SK-N-SH (cell line): ENCODE data around the gene ZSCAN20. TPM values are rescaled to one million over a fixed set of nuclear protein-coding genes. Genes with fewer than 3 reads are reported as not detected.

Source experiments
- CTCF ChIA-PET: fragments of 300-600, 350-600 bp; formaldehyde crosslinking; extraction: SDS; loops from one replicate; lab custom pipeline; 2021; lab: Yijun Ruan, JAX
- POLR2A ChIA-PET: fragments of 350-600 bp; sonication (Branson Sonifier 250); formaldehyde crosslinking; extraction: SDS; loops from one replicate; lab custom pipeline; 2020; ENCODE audit warnings: antibody characterized with exemption, inconsistent platforms; lab: Yijun Ruan, JAX
- DNase-seq: peaks from one replicate; pipeline ENCODE4 v3.0.0; 2012
- H2AFZ ChIP-seq: fragments of 200-600 bp; sonication (generic); 2 replicates; pipeline ENCODE4 v1.8.1; 2016; ENCODE audit warnings: antibody characterized with exemption, mild to moderate bottlenecking, low read depth
- H3F3A ChIP-seq: fragments of 200-600 bp; sonication (generic); replicated peaks from 2 replicates; pipeline ENCODE3; 2016; ENCODE audit warnings: antibody characterized with exemption, mild to moderate bottlenecking; ENCODE audit not compliant: insufficient read depth
- H3K27ac ChIP-seq, 2 experiments: fragments of 200-500 bp in 1 of 2; fragments of 200-600 bp in 1 of 2; sonication (Bioruptor generic) in 1 of 2; sonication (generic), shearing (Covaris generic) in 1 of 2; 2 replicates each; pipeline versions ENCODE4 v1.5.1 to v1.6.1; 2014 to 2016; ENCODE audit warnings: low read depth in 2 of 2, inconsistent platforms in 1 of 2, low read length in 1 of 2, mild to moderate bottlenecking in 1 of 2, mixed read lengths in 1 of 2
- H3K27me3 ChIP-seq: fragments of 200-600 bp; sonication (generic), shearing (Covaris generic); 2 replicates; pipeline ENCODE4 v1.6.1; 2016; ENCODE audit warnings: mixed run types; ENCODE audit not compliant: insufficient read depth
- H3K36me3 ChIP-seq, 2 experiments: fragments of 200-500 bp in 1 of 2; fragments of 200-600 bp in 1 of 2; sonication (Bioruptor generic) in 1 of 2; sonication (generic) in 1 of 2; replicated peaks in 1 of 2; 2 replicates each; pipeline versions ENCODE3 to v1.5.1; 2014 to 2016; ENCODE audit warnings: low read length in 1 of 2, mild to moderate bottlenecking in 1 of 2; ENCODE audit not compliant: insufficient read depth in 2 of 2, control insufficient read depth in 1 of 2
- H3K4me1 ChIP-seq, 2 experiments: fragments of 200-500 bp in 1 of 2; fragments of 200-600 bp in 1 of 2; sonication (Bioruptor generic) in 1 of 2; sonication (generic), shearing (Covaris generic) in 1 of 2; 2 replicates each; pipeline versions ENCODE4 v1.5.1 to v1.6.1; 2014 to 2016; ENCODE audit warnings: low read depth in 1 of 2, low read length in 1 of 2, mixed run types in 1 of 2; ENCODE audit not compliant: insufficient read depth in 2 of 2, control insufficient read depth in 1 of 2
- H3K4me2 ChIP-seq: fragments of 200-600 bp; sonication (generic), shearing (Covaris generic); 2 replicates; pipeline ENCODE4 v1.6.1; 2017; ENCODE audit warnings: mixed run types
- H3K4me3 ChIP-seq, 2 experiments: fragments of 200-500 bp in 1 of 2; fragments of 200-600 bp in 1 of 2; sonication (Bioruptor generic) in 1 of 2; sonication (generic), shearing (Covaris generic) in 1 of 2; 2 replicates each; pipeline versions ENCODE4 v1.5.1 to v1.8.1; 2014 to 2016; ENCODE audit warnings: low read depth in 2 of 2, inconsistent platforms in 1 of 2, low read length in 1 of 2, mild to moderate bottlenecking in 1 of 2, mixed read lengths in 1 of 2, moderate library complexity in 1 of 2
- H3K79me2 ChIP-seq: fragments of 200-600 bp; sonication (generic); 2 replicates; pipeline ENCODE4 v1.8.1; 2017; ENCODE audit warnings: mild to moderate bottlenecking; ENCODE audit not compliant: insufficient read depth
- H3K9ac ChIP-seq: fragments of 200-600 bp; sonication (generic); 2 replicates; pipeline ENCODE4 v1.6.1; 2017; ENCODE audit warnings: mixed run types
- H3K9me2 ChIP-seq: fragments of 200-600 bp; sonication (generic); 2 replicates; pipeline ENCODE4 v1.6.1; 2017; ENCODE audit warnings: mixed run types
- H3K9me3 ChIP-seq: fragments of 200-600 bp; sonication (generic); 2 replicates; pipeline ENCODE4 v1.6.1; 2017; ENCODE audit warnings: mixed run types, mild to moderate bottlenecking, moderate library complexity
- H4K20me1 ChIP-seq: fragments of 200-600 bp; sonication (generic); 2 replicates; pipeline ENCODE4 v1.6.1; 2017; ENCODE audit warnings: mild to moderate bottlenecking, mixed run types; ENCODE audit not compliant: insufficient read depth
- CHD2 ChIP-seq: fragments of 150-350 bp; IDR thresholded peaks from 2 replicates; pipeline ENCODE4 v1.6.1; 2018; ENCODE audit warnings: low read length; ENCODE audit not compliant: partially characterized antibody
- ELF1 ChIP-seq: IDR thresholded peaks from 2 replicates; pipeline ENCODE4 v1.4.0; 2012
- EZH2phosphoT487 ChIP-seq: fragments of 200-600 bp; sonication (generic); IDR thresholded peaks from 2 replicates; pipeline ENCODE4 v1.6.1; 2017; ENCODE audit warnings: low read depth, mixed run types, mild to moderate bottlenecking, antibody characterized with exemption, moderate library complexity, borderline replicate concordance
- GATA2 ChIP-seq: sonication (generic); formaldehyde crosslinking; IDR thresholded peaks from 2 replicates; pipeline ENCODE4 v1.5.0; 2020; ENCODE audit warnings: mild to moderate bottlenecking, missing genetic modification reagents
- MXI1 ChIP-seq: IDR thresholded peaks from 2 replicates; pipeline ENCODE4 v1.6.1; 2012; ENCODE audit warnings: mild to moderate bottlenecking, low read depth, low read length, improper control_type of control experiment
- NRF1 ChIP-seq: IDR thresholded peaks from 2 replicates; pipeline ENCODE4 v1.6.1; 2012; ENCODE audit warnings: low read depth, mild to moderate bottlenecking, low read length
- RAD21 ChIP-seq: IDR thresholded peaks from 2 replicates; pipeline ENCODE4 v1.6.1; 2012; ENCODE audit warnings: mild to moderate bottlenecking, low read length
- RCOR1 ChIP-seq: fragments of 150-350 bp; IDR thresholded peaks from 2 replicates; pipeline ENCODE4 v1.6.1; 2017; ENCODE audit warnings: antibody characterized with exemption, low read length
- RXRA ChIP-seq: IDR thresholded peaks from 2 replicates; pipeline ENCODE4 v1.4.0; 2012; ENCODE audit warnings: low read depth, mild to moderate bottlenecking, borderline replicate concordance
- SIN3A ChIP-seq: IDR thresholded peaks from 2 replicates; pipeline ENCODE4 v1.6.1; 2012; ENCODE audit warnings: low read depth, mild to moderate bottlenecking, low read length, moderate library complexity, borderline replicate concordance
- USF1 ChIP-seq: IDR thresholded peaks from 2 replicates; pipeline ENCODE4 v1.4.0; 2012; ENCODE audit warnings: low read depth, borderline replicate concordance
- YY1 ChIP-seq: IDR thresholded peaks from 2 replicates; pipeline ENCODE4 v1.4.0; 2012; ENCODE audit warnings: low read depth, mild to moderate bottlenecking
- WGBS: methylation state at CpG from one replicate; pipeline ENCODE4 v1.1.6; 2017; ENCODE audit warnings: low lambda C conversion rate; 5-methylcytosine and 5-hydroxymethylcytosine counted together
- polyA plus RNA-seq, 3 experiments: library from polyadenylated mRNA; depleted of rRNA; stranded (reverse); fragments of >200 nt; gene quantifications; 2 replicates each; pipeline ENCODE4 v1.2.3, GENCODE V29; 2012
- TF ChIP-seq, protein P1 (sequence below): IDR thresholded peaks from 2 replicates; pipeline ENCODE4 v1.4.0; 2012; ENCODE audit warnings: low read depth
- TF ChIP-seq, protein P2 (sequence below): fragments of 150-350 bp; IDR thresholded peaks from 2 replicates; pipeline ENCODE4 v1.6.1; 2017; ENCODE audit warnings: antibody characterized with exemption, low read length, low read depth, borderline replicate concordance
- TF ChIP-seq, protein P3 (sequence below): fragments of 150-350 bp; IDR thresholded peaks from 2 replicates; pipeline ENCODE4 v1.6.1; 2016; ENCODE audit warnings: mild to moderate bottlenecking, low read depth, low read length
- TF ChIP-seq, protein P4 (sequence below): IDR thresholded peaks from 2 replicates; pipeline ENCODE4 v1.6.1; 2012; ENCODE audit warnings: mild to moderate bottlenecking, low read depth, low read length, moderate library complexity

ZSCAN20 gene
- polyA plus RNA-seq, 1 of the 3 experiments (the other 2 are of a cell fraction): 2.1 TPM

DNA sequence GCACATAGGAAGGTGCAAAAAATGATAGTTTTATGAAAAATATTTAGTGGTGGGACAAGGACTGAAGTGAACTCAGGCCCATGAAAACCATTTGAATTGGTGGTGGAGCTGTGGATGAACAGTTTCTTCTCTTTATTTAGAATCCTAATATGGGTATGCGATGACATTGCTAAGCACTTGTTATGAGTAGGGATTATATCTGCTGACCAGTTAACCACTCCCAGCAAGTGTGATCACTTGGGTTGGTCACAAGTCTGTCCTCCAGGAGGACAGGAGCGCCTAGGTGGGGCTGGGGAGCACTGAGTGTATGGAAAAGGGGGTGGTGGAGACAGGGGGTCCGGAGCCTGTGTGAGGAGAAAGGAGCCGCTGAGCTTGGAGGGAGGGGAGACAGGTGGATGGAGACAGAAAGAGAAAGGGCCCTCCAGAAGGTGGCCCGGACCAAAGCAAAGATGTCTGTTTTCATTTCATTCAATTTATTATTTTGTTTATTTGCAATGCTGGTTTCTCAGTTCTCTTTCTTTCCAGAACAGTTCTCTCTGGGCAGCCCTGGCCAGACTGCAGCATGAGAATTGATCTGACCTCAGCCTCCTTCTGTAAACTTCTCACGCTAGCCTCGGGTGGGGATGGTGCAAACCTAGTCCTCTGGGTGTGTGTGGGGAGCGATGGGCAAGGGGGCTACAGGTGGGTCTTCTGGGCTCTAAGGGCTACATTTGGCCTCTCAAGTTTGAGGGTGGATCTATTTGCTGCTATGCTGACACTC is 9.9 kb upstream of the ZSCAN20 start:
- no peak overlapping the region for H3K4me2 ChIP-seq
- WGBS: 90% methylated on average over 8 of the region's 8 CpGs
- no peaks in the 10 kb centered on the region for H3K9me2 ChIP-seq
- H3K27ac ChIP-seq: no peak overlapping the region
- no peak overlapping the region for H2AFZ ChIP-seq
- no peaks in the 10 kb centered on the region for H3K9me3 ChIP-seq
- H3K79me2 ChIP-seq: no peaks in the 10 kb centered on the region
- no peak overlapping the region for H3K4me3 ChIP-seq
- TF ChIP-seq, protein P1, sequence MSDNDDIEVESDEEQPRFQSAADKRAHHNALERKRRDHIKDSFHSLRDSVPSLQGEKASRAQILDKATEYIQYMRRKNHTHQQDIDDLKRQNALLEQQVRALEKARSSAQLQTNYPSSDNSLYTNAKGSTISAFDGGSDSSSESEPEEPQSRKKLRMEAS: no peak
- TF ChIP-seq YY1: no peak
- TF ChIP-seq SIN3A: no peak
- TF ChIP-seq RXRA: no peak
- TF ChIP-seq MXI1: no peak
- TF ChIP-seq EZH2phosphoT487: no peak
- TF ChIP-seq USF1: no peak
- TF ChIP-seq RAD21: no peak
- TF ChIP-seq, protein P2, sequence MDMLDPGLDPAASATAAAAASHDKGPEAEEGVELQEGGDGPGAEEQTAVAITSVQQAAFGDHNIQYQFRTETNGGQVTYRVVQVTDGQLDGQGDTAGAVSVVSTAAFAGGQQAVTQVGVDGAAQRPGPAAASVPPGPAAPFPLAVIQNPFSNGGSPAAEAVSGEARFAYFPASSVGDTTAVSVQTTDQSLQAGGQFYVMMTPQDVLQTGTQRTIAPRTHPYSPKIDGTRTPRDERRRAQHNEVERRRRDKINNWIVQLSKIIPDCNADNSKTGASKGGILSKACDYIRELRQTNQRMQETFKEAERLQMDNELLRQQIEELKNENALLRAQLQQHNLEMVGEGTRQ: no peak
- POLR2A ChIA-PET: no interaction called here
- CTCF ChIA-PET: no interaction called here
- H3K4me1 ChIP-seq: peaks cover 0 to 2% of the 10 kb centered on the region in 2 experiments; a peak in 2 of 4 replicates
- no peaks in the 10 kb centered on the region for H3F3A ChIP-seq
- no peak for DNase-seq
- no peaks in the 10 kb centered on the region for H3K36me3 ChIP-seq
- H3K27me3 ChIP-seq: no peaks in the 10 kb centered on the region
- no peak overlapping the region for H3K9ac ChIP-seq
- H4K20me1 ChIP-seq: no peaks in the 10 kb centered on the region

DNA sequence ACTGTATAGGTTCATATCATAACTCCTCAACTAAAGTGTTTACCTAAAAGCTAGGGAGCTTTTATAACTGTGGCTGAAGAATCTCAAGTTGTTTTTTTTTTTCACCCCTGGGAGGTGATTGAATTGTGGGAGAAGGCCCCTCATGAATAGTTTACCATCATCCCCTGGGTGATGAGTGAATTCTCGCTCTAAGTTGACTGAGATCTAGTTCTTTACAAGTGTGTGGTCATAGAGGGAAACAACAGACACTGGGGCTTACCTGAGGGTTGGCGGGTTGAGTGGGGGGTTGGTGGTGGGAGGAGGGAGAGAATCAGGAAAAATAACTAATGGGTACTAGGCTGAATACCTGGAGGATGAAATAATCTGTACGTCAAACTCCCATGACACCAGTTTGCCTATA is 7.9 kb upstream of the ZSCAN20 start:
- WGBS: 83% methylated on average over 3 of the region's 3 CpGs
- POLR2A ChIA-PET: no interaction called here
- H4K20me1 ChIP-seq: no peaks in the 10 kb centered on the region
- TF ChIP-seq, protein P1: no peak
- no peak for TF ChIP-seq RCOR1
- TF ChIP-seq MXI1: no peak
- TF ChIP-seq, protein P3, sequence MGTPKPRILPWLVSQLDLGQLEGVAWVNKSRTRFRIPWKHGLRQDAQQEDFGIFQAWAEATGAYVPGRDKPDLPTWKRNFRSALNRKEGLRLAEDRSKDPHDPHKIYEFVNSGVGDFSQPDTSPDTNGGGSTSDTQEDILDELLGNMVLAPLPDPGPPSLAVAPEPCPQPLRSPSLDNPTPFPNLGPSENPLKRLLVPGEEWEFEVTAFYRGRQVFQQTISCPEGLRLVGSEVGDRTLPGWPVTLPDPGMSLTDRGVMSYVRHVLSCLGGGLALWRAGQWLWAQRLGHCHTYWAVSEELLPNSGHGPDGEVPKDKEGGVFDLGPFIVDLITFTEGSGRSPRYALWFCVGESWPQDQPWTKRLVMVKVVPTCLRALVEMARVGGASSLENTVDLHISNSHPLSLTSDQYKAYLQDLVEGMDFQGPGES: no peak
- TF ChIP-seq, protein P2: no peak
- no peak for TF ChIP-seq YY1
- TF ChIP-seq RAD21: no peak
- no peak for TF ChIP-seq EZH2phosphoT487
- TF ChIP-seq ELF1: no peak
- TF ChIP-seq CHD2: no peak
- TF ChIP-seq NRF1: no peak
- TF ChIP-seq, protein P4, sequence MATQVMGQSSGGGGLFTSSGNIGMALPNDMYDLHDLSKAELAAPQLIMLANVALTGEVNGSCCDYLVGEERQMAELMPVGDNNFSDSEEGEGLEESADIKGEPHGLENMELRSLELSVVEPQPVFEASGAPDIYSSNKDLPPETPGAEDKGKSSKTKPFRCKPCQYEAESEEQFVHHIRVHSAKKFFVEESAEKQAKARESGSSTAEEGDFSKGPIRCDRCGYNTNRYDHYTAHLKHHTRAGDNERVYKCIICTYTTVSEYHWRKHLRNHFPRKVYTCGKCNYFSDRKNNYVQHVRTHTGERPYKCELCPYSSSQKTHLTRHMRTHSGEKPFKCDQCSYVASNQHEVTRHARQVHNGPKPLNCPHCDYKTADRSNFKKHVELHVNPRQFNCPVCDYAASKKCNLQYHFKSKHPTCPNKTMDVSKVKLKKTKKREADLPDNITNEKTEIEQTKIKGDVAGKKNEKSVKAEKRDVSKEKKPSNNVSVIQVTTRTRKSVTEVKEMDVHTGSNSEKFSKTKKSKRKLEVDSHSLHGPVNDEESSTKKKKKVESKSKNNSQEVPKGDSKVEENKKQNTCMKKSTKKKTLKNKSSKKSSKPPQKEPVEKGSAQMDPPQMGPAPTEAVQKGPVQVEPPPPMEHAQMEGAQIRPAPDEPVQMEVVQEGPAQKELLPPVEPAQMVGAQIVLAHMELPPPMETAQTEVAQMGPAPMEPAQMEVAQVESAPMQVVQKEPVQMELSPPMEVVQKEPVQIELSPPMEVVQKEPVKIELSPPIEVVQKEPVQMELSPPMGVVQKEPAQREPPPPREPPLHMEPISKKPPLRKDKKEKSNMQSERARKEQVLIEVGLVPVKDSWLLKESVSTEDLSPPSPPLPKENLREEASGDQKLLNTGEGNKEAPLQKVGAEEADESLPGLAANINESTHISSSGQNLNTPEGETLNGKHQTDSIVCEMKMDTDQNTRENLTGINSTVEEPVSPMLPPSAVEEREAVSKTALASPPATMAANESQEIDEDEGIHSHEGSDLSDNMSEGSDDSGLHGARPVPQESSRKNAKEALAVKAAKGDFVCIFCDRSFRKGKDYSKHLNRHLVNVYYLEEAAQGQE: no peak
- no peak for TF ChIP-seq GATA2

More for the DNA sequence above, 7.9 kb upstream of the ZSCAN20 start:
- no peaks in the 10 kb centered on the region for H3K9me3 ChIP-seq
- no peak overlapping the region for H3K27ac ChIP-seq
- peaks cover 0 to 11% of the 10 kb centered on the region in 2 experiments; a peak in 3 of 4 replicates for H3K4me1 ChIP-seq
- H3K4me2 ChIP-seq: no peak overlapping the region
- H3F3A ChIP-seq: no peaks in the 10 kb centered on the region
- H3K27me3 ChIP-seq: no peaks in the 10 kb centered on the region
- no peak overlapping the region for H3K4me3 ChIP-seq
- no peaks in the 10 kb centered on the region for H3K36me3 ChIP-seq
- CTCF ChIA-PET: no interaction called here
- H3K9ac ChIP-seq: no peak overlapping the region
- DNase-seq: no peak
- H3K79me2 ChIP-seq: no peaks in the 10 kb centered on the region
- no peaks in the 10 kb centered on the region for H3K9me2 ChIP-seq
- no peak overlapping the region for H2AFZ ChIP-seq
